ENCODE measurements around the gene C11orf21.

The C11orf21 gene

DNA sequence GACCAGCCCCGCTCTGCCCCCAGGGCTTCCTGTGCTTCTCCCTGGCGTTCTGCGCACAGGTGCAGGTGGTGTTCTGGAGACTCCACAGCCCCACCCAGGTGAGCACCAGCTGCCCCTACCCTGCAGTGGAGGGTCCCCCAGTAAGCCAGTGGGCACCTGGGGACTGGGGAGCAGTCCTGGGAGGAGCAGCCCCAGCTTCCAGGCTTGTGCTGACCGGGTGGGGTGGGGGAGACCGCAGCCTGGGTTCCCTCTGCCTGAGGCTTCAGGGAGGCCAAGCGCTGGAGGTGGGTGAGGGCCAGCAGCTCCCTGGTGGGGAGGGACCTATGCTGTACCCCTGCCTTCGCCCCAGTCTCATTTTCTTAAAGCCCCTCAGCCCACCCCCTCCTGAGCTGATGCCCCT, 7.0 kb upstream of the C11orf21 start:
- DNase-seq (ENCODE audit: low spot score): no peak

DNA sequence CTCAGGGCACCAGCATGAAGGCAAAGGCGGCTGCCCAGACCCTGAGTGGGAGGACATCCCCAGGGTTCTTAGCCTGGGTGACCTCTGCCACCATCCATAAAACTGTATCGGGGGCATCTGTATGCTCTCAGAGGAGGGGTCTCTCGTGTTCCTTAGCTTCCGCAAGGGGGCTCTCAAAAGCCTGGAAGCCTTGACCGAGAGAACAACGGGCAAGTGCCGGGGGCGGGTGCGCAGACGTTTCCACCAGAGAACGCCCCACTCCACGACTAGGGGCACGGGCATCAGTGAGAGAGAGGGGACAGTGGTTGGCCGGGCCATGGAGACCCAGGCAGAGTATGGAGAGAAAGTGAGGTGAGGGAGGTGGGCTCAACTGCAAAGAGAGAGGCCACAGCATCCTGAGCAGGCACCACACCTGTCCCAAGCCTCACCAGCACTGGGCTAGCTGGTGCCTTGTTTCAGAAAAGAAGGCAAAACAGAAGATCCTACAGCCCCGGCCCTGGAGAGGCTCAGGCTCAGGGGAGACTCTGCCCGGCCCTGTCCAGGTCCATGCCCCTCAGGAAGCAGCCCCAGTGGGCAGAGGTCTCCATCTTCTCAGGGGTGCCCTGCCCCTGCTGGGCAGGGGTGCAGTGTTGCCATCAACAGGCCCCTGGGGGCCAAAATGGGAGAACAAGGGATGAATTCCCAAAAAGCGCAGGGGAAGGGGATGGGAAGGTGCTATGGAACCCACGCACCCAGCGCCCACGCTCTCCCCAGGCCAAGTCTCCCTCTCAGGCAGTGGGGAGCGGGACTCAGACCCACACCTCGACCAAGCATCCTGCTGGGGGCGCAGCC, 6.0 kb upstream of the C11orf21 start:
- DNase-seq (ENCODE audit: low spot score): no peak

DNA sequence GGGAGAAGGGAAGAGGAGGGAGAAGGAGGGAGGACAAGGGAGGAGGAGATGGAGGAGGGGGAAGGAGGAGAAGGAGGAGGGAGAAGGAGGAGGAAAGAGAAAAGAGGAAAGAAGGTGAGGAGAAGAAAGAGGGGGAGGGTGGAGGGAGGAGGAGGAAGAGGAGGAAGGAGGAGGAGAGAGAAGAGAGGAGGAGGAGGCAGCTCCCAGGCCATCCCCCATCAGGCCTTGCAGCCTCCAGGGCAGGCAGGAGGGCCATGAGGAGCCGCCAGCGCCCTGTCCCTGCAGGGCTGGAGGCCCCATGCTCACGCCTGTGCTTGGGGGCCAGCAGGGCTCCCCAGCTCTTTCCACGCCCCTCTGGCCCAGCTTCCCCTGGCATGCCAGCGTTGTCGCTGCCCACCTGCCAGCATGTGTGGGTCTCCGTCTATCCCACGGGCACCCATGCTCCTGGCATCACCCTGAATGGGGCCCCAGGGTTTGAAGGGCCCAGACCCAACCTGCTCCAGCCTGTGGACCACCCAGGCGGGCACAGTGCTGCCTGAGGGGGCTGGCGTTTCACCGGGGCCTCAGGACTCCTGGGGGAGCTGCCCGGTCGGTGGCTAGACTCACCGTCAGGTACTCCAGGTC, 5.3 kb upstream of the C11orf21 start:
- no peak for DNase-seq (ENCODE audit: low spot score)

- no peak for DNase-seq (ENCODE audit: low spot score)
Measured at GRCh38 chr11:2306452-2306823, 4.7 kb upstream of the C11orf21 start.

GRCh38 chr11:2305788-2306451, 4.2 kb upstream of the C11orf21 start:
- no peak for DNase-seq (ENCODE audit: low spot score)

- DNase-seq (ENCODE audit: low spot score): peak; percentile 35
Measured at GRCh38 chr11:2305140-2305778, 3.5 kb upstream of the C11orf21 start.

DNA sequence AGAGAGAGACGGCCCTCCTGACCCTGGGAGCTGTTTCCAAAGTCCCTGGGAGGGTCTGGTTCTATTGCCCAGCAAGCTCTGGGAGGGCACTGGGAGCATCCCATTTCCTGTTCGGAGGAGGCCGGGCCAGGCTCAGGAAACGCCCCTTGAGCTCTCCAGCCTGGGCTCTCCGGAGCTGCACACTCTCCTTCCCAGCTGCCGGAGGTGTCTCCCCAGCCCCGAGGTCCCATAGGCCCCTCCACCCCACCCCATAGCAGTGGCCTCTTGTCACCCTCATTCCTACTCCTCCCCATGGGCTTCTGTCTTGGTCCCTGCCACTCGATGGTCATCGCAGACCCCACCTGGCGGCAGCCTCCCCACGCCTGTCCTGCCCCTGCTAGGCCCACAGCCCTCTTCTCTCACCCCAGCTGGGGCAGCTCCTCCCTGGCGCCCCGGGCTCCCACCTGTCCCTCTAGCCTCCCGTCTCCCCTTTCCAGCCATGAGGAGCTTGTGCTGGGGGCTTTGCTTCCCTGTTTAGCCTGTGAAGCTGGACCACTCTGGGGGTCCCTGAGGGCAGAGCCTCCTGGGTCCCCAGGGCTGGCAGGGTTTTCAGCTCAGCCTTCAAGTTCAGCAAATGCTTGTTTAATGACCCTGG, 2.9 kb upstream of the C11orf21 start:
- DNase-seq (ENCODE audit: low spot score): no peak

DNA sequence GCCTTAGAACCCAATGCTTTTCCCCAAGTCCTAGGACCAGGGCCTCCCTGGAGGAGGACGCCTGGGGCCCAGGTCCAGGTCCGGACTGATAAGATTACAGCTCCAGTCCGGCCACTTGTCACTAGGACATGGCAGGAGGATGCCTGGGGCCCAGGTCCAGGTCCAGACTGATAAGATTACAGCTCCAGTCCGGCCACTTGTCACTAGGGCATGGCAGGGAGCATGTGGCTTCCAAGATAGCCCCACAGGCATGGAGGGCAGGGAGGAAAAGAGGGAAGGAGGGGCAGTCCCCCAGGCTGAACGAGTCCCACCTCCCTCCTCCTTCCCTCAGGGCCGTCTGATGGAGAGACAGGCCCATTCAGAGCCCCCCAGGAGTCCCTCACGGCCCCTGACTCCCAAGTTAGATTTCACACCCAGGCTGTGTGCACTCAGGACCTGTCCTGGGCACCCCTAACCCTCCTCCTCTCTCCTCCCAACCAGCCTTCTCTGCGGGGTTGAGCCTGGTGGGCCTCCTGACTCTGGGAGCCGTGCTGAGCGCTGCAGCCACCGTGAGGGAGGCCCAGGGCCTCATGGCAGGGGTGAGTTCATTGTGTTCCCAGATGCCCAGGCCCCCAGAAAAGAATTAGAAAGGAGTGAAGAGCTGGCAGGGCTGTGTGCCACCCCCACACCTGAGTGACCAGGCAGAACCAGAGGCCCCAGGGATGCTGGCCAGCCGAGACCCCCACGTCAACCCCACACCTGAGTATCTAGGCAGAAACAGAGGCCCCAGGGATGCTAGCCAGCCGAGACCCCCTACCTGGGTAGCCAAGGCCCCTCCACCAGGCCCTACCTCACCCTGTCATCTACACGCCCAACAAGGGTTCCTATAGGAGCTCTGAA, 2.1 kb upstream of the C11orf21 start:
- DNase-seq (ENCODE audit: low spot score): no peak

GRCh38 chr11:2302896-2303626, 1.3 kb upstream of the C11orf21 start:
- no peak for DNase-seq (ENCODE audit: low spot score)

- no peak for DNase-seq (ENCODE audit: low spot score)
Measured at GRCh38 chr11:2302306-2302895, 683 bp upstream of the C11orf21 start.

DNA sequence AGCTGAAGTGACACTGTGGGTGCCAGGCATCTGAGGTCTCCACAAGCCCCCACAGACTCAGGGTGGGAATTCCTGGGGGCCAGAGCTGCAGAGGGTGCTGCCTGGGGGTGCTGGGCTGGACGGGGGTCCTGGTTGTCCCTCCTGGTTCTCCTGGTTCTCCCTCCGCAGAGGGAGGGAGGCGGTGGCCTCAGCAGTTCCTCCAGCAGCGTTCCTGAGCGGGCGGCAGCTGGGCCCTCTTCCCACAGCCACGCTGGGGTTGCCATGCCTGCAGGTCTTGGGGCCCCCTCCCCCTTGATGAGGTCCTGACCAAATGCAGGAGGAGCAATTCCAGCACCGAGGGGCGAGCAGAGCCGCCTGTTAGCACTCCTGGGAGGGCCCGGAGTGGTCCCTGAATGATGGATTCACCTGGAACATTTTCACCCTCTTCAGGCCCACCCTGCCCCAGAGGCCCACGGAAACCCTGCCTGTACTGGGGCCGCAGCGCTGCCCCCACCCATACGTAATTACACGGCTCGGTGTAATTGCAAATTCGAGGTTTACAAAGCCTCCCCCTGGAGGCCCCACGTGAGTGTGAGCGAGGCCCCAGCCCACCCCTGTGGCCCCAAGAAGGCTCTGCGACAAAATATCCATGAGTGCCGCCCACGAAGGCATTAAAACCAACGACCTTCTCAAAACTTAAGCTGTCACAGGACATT, 635 bp downstream of the C11orf21 start:
- no peak for DNase-seq (ENCODE audit: low spot score)

- DNase-seq (ENCODE audit: low spot score): no peak
Measured at GRCh38 chr11:2300290-2300935, 1.3 kb downstream of the C11orf21 start.

DNA sequence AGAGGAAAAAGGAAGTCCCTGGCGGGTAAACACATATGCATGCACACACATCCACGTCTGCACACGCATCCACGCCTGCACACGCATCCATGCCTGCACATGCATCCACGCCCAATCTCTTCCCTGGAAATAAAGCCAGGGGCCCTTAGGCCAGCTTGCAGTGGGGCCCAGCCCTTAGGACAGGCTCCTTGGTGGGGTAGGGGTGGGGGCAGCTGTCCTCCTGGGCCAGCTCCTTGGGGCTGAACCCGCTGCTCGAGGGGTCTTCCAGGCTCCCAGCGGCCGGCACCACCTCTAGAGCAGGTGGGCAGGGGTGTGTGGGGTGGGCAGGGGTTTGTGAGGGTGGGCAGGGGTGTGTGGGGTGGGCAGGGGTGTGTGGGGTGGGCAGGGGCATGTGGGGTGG, 1.9 kb downstream of the C11orf21 start:
- DNase-seq (ENCODE audit: low spot score): no peak

- DNase-seq (ENCODE audit: low spot score): no peak
Measured at GRCh38 chr11:2298795-2299761, 2.6 kb downstream of the C11orf21 start.

GRCh38 chr11:2298131-2298794, 3.5 kb downstream of the C11orf21 start:
- no peak for DNase-seq (ENCODE audit: low spot score)

- DNase-seq (ENCODE audit: low spot score): no peak
Measured at GRCh38 chr11:2297623-2298030, 4.1 kb downstream of the C11orf21 start.

DNA sequence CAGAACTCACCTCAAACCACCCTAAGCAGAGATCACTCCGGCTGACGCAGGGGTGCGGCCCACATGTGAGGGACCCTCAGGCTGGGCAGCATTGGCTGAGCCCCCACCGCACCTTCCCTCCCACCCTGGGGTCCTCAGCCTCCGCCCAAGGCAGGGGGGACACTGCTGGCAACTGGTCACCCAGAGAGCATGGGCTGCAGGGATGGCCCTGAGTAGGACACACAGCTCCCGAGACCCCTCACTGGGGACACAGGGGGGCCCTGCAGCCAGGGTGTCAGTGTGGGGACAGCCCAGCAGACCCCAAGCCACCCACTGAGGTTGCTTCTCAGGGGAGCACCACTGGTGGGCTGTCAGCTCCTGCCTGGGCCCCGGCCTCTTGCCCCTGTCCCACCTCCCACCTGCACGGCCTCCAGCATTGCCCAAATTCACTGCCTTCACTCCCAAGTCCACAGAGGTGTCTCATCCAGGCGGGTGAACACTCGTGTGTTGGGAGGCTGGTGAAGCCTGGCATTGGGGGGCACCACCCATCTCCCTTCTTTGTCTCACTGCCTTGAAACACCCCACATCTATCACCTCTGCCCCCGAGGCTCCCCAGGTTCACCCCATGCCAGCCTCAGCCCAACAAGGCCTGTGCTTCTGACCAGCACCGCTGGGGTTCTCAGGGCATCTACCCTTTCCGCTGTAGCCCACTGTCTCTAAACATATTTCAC, 4.7 kb downstream of the C11orf21 start:
- DNase-seq (ENCODE audit: low spot score): no peak

Data from COLO829 (cell line).